K562 (cell line): ENCODE measurements around the gene MIP. TPM values are rescaled to one million over a fixed set of nuclear protein-coding genes. Genes with fewer than 3 reads are reported as not detected.

Source experiments
- CEBPB ChIP-seq: fragments of 450-650 bp; IDR thresholded peaks from 2 replicates; pipeline ENCODE4 v1.6.1; 2016; ENCODE audit warnings: missing genetic modification characterization, missing compliant biosample characterization
- CEBPG ChIP-seq, 3 experiments: fragments of 200-800 bp in 1 of 3; sonication (Bioruptor generic) in 1 of 3; sonication (generic) in 1 of 3; formaldehyde crosslinking in 1 of 3; IDR thresholded peaks in 2 of 3; conservative IDR thresholded peaks in 1 of 3; 2 replicates each; pipeline versions ENCODE4 v1.6.1 to v1.8.0; 2016 to 2022; ENCODE audit warnings: missing compliant biosample characterization in 2 of 3, missing genetic modification characterization in 2 of 3, mild to moderate bottlenecking in 1 of 3, missing genetic modification reagents in 1 of 3
- ELF1 ChIP-seq: fragments of 200-800 bp; sonication (Bioruptor generic); IDR thresholded peaks from 2 replicates; pipeline ENCODE4 v1.6.1; 2016; ENCODE audit warnings: missing genetic modification characterization, missing compliant biosample characterization
- EP300 ChIP-seq: IDR thresholded peaks from 2 replicates; pipeline ENCODE4 v1.6.1; 2012; ENCODE audit warnings: low read length, improper control_type of control experiment
- ETS1 ChIP-seq: conservative IDR thresholded peaks from 2 replicates; pipeline ENCODE4 v1.6.1; 2011; ENCODE audit warnings: low read depth, mild to moderate bottlenecking, low read length; ENCODE audit not compliant: control insufficient read depth
- ETV6 ChIP-seq, 3 experiments: fragments of 150-350 bp in 1 of 3; sonication (generic) in 1 of 3; formaldehyde crosslinking in 1 of 3; IDR thresholded peaks; 2 replicates each; pipeline versions ENCODE4 v1.6.1 to v1.8.0; 2014 to 2022; ENCODE audit warnings: borderline replicate concordance in 2 of 3, low read depth in 2 of 3, antibody characterized with exemption in 1 of 3, low read length in 1 of 3, mild to moderate bottlenecking in 1 of 3, missing genetic modification reagents in 1 of 3
- HMGN3 ChIP-seq: IDR thresholded peaks from 2 replicates; pipeline ENCODE4 v1.6.1; 2011; ENCODE audit warnings: borderline replicate concordance, low read depth, mild to moderate bottlenecking, mixed read lengths, low read length; ENCODE audit not compliant: insufficient read length; ENCODE audit errors: extremely low read depth
- HNRNPK ChIP-seq: fragments of 200-400 bp; formaldehyde crosslinking; IDR thresholded peaks from one replicate; pipeline ENCODE4 v1.6.1; 2018; ENCODE audit warnings: mild to moderate bottlenecking, low read depth, low read length; ENCODE audit not compliant: poor library complexity, severe bottlenecking
- KDM2B ChIP-seq: fragments of 250-450 bp; sonication (Bioruptor Pico); IDR thresholded peaks from 2 replicates; pipeline ENCODE4 v1.8.0; 2021; ENCODE audit warnings: mild to moderate bottlenecking, moderate library complexity
- MED1 ChIP-seq: sonication (generic); formaldehyde crosslinking; IDR thresholded peaks from 2 replicates; pipeline ENCODE4 v1.8.1; 2023; ENCODE audit warnings: missing genetic modification reagents, borderline replicate concordance
- MTA2 ChIP-seq: fragments of 450-650 bp; IDR thresholded peaks from 2 replicates; pipeline ENCODE4 v1.6.1; 2016; ENCODE audit warnings: low read depth
- TCFL5 ChIP-seq: fragments of 250-450 bp; sonication (Bioruptor Pico); conservative IDR thresholded peaks from 2 replicates; pipeline ENCODE4 v1.6.1; 2021; ENCODE audit warnings: mild to moderate bottlenecking, moderate library complexity, matching md5 sums
- polyA plus RNA-seq, 8 experiments: library from polyadenylated mRNA; depleted of rRNA in 4 of 8; stranded (reverse) in 5 of 8; unstranded in 3 of 8; fragments of >200 nt; fragmentation: Nextera tagmentation in 2 of 8; fragmentation: Illumina TruSeq in 1 of 8; extraction: Ambion mirVana in 2 of 8; extraction: Trizol in 1 of 8; gene quantifications; 2 replicates each; pipeline versions ENCODE4 v1.2.1 to v1.2.3, GENCODE V29; 2011 to 2014; ENCODE audit warnings: inconsistent platforms in 1 of 8, missing spikeins in 1 of 8
- total RNA-seq, 7 experiments: library from RNA; depleted of rRNA in 6 of 7; stranded (reverse); fragments of >200 nt in 6 of 7; fragmentation: Illumina TruSeq in 2 of 7; extraction: Trizol in 2 of 7; gene quantifications; 2 replicates each; pipeline versions ENCODE4 v1.2.1 to v1.2.3, GENCODE V29; 2011 to 2021; ENCODE audit warnings: low replicate concordance in 1 of 7
- TF ChIP-seq, protein P1 (sequence below): sonication (generic); formaldehyde crosslinking; IDR thresholded peaks from 2 replicates; pipeline ENCODE4 v1.9.0; 2022; ENCODE audit warnings: mild to moderate bottlenecking, missing genetic modification reagents
- TF ChIP-seq, protein P2 (sequence below), 2 experiments: fragments of 450-650 bp in 1 of 2; IDR thresholded peaks; 2 replicates each; pipeline ENCODE4 v1.6.1; 2011 to 2017; ENCODE audit warnings: low read depth in 2 of 2, antibody characterized with exemption in 1 of 2, borderline replicate concordance in 1 of 2, low read length in 1 of 2, mild to moderate bottlenecking in 1 of 2, mixed read lengths in 1 of 2; ENCODE audit not compliant: control insufficient read depth in 1 of 2
- TF ChIP-seq, protein P3 (sequence below): fragments of 450-650 bp; formaldehyde crosslinking; IDR thresholded peaks from 2 replicates; pipeline ENCODE4 v1.4.0; 2022; ENCODE audit warnings: mild to moderate bottlenecking, moderate library complexity

MIP gene
- total and polyA plus RNA-seq, 9 of the 15 experiments (the other 6 are each of a cell fraction or from before 2014, with no cell fraction given): 0.09 to 0.36 (median 0.19) TPM; not detected in 5

- TF ChIP-seq, protein P1, sequence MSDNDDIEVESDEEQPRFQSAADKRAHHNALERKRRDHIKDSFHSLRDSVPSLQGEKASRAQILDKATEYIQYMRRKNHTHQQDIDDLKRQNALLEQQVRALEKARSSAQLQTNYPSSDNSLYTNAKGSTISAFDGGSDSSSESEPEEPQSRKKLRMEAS (CRISPR knock-in tag): peak; percentile 89
- TF ChIP-seq, protein P2, sequence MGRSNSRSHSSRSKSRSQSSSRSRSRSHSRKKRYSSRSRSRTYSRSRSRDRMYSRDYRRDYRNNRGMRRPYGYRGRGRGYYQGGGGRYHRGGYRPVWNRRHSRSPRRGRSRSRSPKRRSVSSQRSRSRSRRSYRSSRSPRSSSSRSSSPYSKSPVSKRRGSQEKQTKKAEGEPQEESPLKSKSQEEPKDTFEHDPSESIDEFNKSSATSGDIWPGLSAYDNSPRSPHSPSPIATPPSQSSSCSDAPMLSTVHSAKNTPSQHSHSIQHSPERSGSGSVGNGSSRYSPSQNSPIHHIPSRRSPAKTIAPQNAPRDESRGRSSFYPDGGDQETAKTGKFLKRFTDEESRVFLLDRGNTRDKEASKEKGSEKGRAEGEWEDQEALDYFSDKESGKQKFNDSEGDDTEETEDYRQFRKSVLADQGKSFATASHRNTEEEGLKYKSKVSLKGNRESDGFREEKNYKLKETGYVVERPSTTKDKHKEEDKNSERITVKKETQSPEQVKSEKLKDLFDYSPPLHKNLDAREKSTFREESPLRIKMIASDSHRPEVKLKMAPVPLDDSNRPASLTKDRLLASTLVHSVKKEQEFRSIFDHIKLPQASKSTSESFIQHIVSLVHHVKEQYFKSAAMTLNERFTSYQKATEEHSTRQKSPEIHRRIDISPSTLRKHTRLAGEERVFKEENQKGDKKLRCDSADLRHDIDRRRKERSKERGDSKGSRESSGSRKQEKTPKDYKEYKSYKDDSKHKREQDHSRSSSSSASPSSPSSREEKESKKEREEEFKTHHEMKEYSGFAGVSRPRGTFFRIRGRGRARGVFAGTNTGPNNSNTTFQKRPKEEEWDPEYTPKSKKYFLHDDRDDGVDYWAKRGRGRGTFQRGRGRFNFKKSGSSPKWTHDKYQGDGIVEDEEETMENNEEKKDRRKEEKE (IDR thresholded peaks at IDR 0.05; ENCODE audit: borderline replicate concordance in 1 of 2, control insufficient read depth in 1 of 2, low read depth in 2 of 2, low read length in 1 of 2): no peak
- TF ChIP-seq CEBPG (CRISPR knock-in tag; IDR thresholded peaks at IDR 0.05): peak; percentile 23; the same call in 1 of the 2 replicates
- TF ChIP-seq CEBPG (tag; conservative IDR thresholded peaks at IDR 0.05 in 1 of 2, IDR thresholded peaks at IDR 0.05 in 1 of 2): no peak
- 0 out of 2 replicates have a peak, but pooled peaks have one; percentile 19 for TF ChIP-seq ELF1 (tag)
- peak; percentile 89 for TF ChIP-seq HMGN3
- TF ChIP-seq, protein P3, sequence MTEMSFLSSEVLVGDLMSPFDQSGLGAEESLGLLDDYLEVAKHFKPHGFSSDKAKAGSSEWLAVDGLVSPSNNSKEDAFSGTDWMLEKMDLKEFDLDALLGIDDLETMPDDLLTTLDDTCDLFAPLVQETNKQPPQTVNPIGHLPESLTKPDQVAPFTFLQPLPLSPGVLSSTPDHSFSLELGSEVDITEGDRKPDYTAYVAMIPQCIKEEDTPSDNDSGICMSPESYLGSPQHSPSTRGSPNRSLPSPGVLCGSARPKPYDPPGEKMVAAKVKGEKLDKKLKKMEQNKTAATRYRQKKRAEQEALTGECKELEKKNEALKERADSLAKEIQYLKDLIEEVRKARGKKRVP (CRISPR knock-in tag): no peak
- no peak for TF ChIP-seq TCFL5 (CRISPR knock-in tag)
- TF ChIP-seq CEBPB: no peak
- TF ChIP-seq HNRNPK: no peak
- TF ChIP-seq EP300: no peak; the same call in 1 of the 2 replicates
- no peak; the same call in none of the 2 replicates for TF ChIP-seq ETS1
- no peak for TF ChIP-seq MTA2
- peak in 1 of 2 experiments; percentile 39; a peak in 1 of 4 replicates for TF ChIP-seq ETV6 (IDR thresholded peaks at IDR 0.05; ENCODE audit: borderline replicate concordance in 1 of 2, low read depth in 2 of 2, low read length in 1 of 2)
- no peak for TF ChIP-seq ETV6 (CRISPR knock-in tag; IDR thresholded peaks at IDR 0.05; ENCODE audit: borderline replicate concordance)
- no peak for TF ChIP-seq KDM2B (CRISPR knock-in tag)
- TF ChIP-seq MED1 (CRISPR knock-in tag): no peak
Observed at GRCh38 chr12:56448860-56449621, 5.4 kb downstream of the MIP start, which contains the start of gene TIMELESS (continued).
